Coronary artery (tissue), 2 donors: ENCODE data around the gene CPNE2.
A peak's percentile ranks its signal among the peaks of the same experiment; 100 is the strongest.

ENCODE experiments used
- DNase-seq: peaks from one replicate; pipeline ENCODE4 v3.0.0-alpha.2; 2017; ENCODE audit warnings: low spot score
- H3K27ac ChIP-seq, 2 donors: fragments of 200-600 bp; sonication (generic); one replicate each; pipeline ENCODE4 v1.5.1; 2016 to 2019
- H3K4me3 ChIP-seq: fragments of 200-600 bp; sonication (generic); 2 replicates; pipeline ENCODE4 v1.5.1; 2016; ENCODE audit warnings: mild to moderate bottlenecking, moderate library complexity
- TF ChIP-seq, protein P1 (sequence below): fragments of 200-600 bp; sonication (generic); IDR thresholded peaks from one replicate; pipeline ENCODE4 v1.5.1; 2019; ENCODE audit warnings: antibody characterized with exemption

The CPNE2 gene

DNA sequence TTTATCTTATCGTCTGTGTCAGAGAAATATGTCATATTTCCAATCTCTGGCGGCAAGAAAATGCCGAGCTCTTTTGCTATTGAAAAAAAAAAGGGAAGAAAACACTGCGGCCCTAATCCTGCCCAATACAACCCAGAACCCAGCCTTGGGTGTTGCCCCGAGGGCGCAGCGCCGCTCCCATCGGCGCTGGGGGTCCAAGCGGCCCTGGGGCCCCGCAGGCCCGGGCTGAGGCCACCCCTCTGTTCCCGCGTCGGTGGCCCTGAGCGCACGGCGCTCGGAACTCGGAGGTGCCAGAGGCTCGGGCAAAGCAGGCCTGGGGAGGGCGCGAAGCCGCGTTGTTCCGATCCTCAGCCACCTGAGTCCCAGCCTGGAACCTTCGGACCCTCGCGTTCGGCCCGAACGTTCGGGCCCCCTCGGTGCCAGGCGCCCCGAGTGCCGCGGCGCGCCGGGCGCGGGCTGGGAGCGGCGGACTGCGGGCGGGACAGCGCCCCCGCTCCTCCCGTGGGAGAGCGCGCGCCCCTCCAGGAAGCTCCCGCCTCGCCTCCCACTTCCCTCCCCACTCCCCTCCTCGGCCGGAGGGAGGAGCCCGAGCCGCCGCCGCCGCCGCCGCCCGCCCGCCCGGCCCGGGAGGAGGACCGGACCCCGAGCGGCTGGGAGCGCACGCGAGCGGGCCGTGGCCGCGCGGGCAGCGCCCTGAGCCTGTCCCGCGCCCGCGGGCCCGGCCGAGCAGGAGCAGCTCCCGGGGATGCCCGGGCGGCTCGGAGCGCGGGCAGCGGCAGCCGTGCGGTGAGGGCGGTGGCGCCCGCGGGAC lies at the start of gene CPNE2:
TSS of gene CPNE2 (plus strand) at position 609 of the 811 bp plus-strand sequence. CDS start 18,160 bp downstream, outside the sequence.
- no peak for DNase-seq
- peak within 1 kb of the TSS; percentile 80 to 92 for H3K27ac ChIP-seq
- TF ChIP-seq, protein P1, sequence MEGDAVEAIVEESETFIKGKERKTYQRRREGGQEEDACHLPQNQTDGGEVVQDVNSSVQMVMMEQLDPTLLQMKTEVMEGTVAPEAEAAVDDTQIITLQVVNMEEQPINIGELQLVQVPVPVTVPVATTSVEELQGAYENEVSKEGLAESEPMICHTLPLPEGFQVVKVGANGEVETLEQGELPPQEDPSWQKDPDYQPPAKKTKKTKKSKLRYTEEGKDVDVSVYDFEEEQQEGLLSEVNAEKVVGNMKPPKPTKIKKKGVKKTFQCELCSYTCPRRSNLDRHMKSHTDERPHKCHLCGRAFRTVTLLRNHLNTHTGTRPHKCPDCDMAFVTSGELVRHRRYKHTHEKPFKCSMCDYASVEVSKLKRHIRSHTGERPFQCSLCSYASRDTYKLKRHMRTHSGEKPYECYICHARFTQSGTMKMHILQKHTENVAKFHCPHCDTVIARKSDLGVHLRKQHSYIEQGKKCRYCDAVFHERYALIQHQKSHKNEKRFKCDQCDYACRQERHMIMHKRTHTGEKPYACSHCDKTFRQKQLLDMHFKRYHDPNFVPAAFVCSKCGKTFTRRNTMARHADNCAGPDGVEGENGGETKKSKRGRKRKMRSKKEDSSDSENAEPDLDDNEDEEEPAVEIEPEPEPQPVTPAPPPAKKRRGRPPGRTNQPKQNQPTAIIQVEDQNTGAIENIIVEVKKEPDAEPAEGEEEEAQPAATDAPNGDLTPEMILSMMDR, result no peak

GRCh38 chr16:57043248-57043647 lies 49.1 kb upstream of the CPNE2 start:
- Histone ChIP-seq H3K4me3 (no peak overlapping the region), H3K27ac (no peak overlapping the region)
- no peak for DNase-seq
- TF ChIP-seq, protein P1, result no peak

More for the DNA sequence above, at the start of gene CPNE2:
- H3K4me3 ChIP-seq, result peak within 1 kb of the TSS; percentile 94

DNA sequence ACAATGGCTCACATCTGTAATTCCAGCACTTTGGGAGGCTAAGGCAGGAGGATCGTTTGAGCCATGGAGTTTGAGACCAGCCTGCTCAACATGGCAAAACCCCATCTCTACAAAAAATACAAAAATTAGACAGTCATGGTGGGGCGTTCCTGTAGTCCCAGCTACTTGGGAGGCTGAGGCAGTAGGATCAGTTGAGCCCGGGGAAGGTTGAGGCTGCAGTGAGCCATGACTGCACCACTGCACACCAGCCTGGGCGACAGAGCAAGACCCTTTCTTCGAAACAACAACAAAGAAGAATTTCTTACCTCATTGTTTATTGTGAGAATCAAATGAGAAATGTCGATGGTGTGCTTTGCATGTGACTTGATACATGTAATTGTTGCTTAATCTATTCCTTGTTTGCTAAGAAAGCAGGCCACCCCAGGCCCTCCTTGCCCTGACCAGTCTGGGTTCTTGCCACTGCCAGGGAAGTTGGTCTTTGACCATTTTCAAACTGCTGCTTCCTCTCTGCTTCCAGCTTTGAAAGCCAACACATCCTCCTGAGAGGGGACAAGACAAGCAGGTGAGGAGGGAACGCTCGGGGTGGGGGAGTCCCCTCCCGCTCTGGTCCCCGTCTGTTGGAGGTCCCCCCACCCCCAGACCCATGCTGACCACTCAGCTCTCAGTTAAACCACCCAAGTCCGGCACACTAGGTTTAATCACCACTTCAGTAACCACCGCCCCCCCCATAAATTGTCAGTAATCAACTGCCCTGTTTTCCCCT lies 47.3 kb upstream of the CPNE2 start:
- TF ChIP-seq, protein P1, result no peak
- Histone ChIP-seq H3K27ac (no peak overlapping the region), H3K4me3 (peak overlapping the region; percentile 64)
- DNase-seq, result no peak

DNA sequence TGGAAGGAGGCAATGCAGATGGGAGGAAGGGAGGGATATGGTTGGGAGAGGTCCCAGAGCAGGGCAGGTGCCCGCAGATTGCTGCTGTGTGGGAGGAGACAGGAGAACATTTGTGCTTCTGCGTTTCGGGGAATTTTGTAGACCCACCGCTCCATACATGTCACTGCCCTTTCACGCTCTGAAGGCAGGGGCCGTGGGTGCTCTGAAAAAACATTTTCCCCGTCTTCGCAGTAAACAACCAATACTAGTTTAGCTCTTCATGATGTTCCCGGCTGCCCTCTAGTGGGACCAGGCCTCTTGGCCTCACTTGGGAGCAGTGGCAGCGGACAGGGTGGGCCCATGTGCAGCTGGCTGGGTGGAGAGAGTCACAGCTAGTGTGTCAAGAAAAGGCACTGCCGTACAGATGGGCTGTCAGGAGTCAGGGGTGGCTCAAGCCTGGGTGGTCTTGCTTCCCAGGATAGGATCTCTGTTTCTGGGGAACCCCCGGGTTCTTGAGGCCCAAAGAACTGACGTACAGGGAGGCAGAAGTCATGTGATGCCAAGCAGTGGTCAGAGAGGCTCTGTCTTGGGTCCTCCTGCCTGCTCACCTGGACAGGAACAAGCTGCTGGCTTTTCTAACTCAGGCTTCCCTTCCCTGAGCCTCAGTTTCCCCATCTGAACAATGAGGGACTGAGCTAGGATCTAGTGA lies 46.5 kb upstream of the CPNE2 start:
- no peak for DNase-seq
- no peak overlapping the region for H3K27ac ChIP-seq
- TF ChIP-seq, protein P1, result peak; percentile 52
- H3K4me3 ChIP-seq, result peak overlapping the region; percentile 64

- DNase-seq, result no peak
- H3K4me3 ChIP-seq, result no peak overlapping the region
- TF ChIP-seq, protein P1, result no peak
Observed at GRCh38 chr16:57048095-57048494, 44.3 kb upstream of the CPNE2 start.

GRCh38 chr16:57049678-57050077 lies 42.7 kb upstream of the CPNE2 start:
- no peak for DNase-seq
- TF ChIP-seq, protein P1, result no peak
- no peak overlapping the region for H3K27ac ChIP-seq

More at GRCh38 chr16:57048095-57048494, 44.3 kb upstream of the CPNE2 start:
- no peak overlapping the region for H3K27ac ChIP-seq

More at GRCh38 chr16:57049678-57050077, 42.7 kb upstream of the CPNE2 start:
- no peak overlapping the region for H3K4me3 ChIP-seq
